HL-60 (cell line): ENCODE data around the gene SMIM45.
A peak's percentile ranks its signal among the peaks of the same experiment; 100 is the strongest.

Experiments used
- DNase-seq, 2 experiments: peaks; one replicate each; pipeline ENCODE4 v3.0.0-alpha.2; 2010 to 2020; ENCODE audit warnings: low read depth in 1 of 2, low spot score in 1 of 2
- H3K27ac ChIP-seq: fragments of 250-450 bp; sonication (Bioruptor Pico); replicated peaks from 2 replicates; pipeline ENCODE4 v1.5.1; 2020; ENCODE audit warnings: mild to moderate bottlenecking, moderate library complexity
- H3K27me3 ChIP-seq: fragments of 250-450 bp; sonication (Bioruptor Pico); 2 replicates; pipeline ENCODE4 v1.5.1; 2021; ENCODE audit warnings: mild to moderate bottlenecking, moderate library complexity; ENCODE audit not compliant: insufficient read depth, poor library complexity, severe bottlenecking
- H3K4me3 ChIP-seq: replicated peaks from 2 replicates; pipeline ENCODE4 v1.5.1; 2011; ENCODE audit warnings: mild to moderate bottlenecking, control low read depth, low read length; ENCODE audit not compliant: insufficient read depth
- GABPA ChIP-seq: IDR thresholded peaks from 2 replicates; pipeline ENCODE4 v1.6.1; 2012; ENCODE audit warnings: low read depth
- POLR2AphosphoS5 ChIP-seq: IDR thresholded peaks from 2 replicates; pipeline ENCODE4 v1.6.1; 2012; ENCODE audit warnings: low read depth
- REST ChIP-seq: IDR thresholded peaks from 2 replicates; pipeline ENCODE4 v1.6.1; 2012; ENCODE audit warnings: low read depth; ENCODE audit not compliant: insufficient replicate concordance
- SPI1 ChIP-seq: IDR thresholded peaks from 2 replicates; pipeline ENCODE4 v1.6.1; 2012; ENCODE audit warnings: low read depth, mild to moderate bottlenecking, borderline replicate concordance
- TF ChIP-seq, protein P1 (sequence below): IDR thresholded peaks from one replicate; pipeline ENCODE4 v1.5.1; 2011; ENCODE audit warnings: low read length, control low read depth, inconsistent platforms; ENCODE audit not compliant: insufficient read depth

Gene SMIM45

DNA sequence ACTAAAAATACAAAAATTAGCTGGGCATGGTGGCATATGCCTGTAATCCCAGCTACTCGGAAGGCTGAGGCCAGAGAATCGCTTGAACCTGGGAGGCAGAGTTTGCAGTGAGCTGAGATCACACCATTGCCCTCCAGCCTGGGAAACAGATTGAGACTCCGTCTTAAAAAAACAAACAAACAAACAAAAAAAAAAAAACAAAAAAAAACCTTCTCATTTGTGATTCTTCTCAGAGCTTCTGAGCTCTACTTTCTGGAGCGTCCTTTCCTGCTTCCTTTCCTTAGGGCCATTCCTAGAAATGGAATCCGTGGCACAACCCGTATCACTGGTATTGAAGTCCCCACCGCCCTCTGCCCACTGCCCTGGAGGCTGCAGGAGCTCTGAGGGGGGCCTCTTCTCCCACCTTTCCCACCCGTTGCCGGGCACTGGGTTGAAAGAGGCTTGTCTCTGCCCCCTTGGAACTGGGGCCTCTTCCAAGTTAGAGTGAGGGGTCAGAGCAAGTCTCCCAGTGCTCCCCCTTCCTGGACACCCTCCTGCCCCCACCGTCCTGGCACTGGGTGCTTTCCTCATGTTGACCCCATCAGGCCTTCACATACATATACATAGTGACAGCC is 35.1 kb upstream of the SMIM45 start:
- no peak overlapping the region for H3K27ac ChIP-seq
- H3K27me3 ChIP-seq, result peaks cover 50% of the 10 kb centered on the region
- no peak overlapping the region for H3K4me3 ChIP-seq
- TF ChIP-seq, protein P1, sequence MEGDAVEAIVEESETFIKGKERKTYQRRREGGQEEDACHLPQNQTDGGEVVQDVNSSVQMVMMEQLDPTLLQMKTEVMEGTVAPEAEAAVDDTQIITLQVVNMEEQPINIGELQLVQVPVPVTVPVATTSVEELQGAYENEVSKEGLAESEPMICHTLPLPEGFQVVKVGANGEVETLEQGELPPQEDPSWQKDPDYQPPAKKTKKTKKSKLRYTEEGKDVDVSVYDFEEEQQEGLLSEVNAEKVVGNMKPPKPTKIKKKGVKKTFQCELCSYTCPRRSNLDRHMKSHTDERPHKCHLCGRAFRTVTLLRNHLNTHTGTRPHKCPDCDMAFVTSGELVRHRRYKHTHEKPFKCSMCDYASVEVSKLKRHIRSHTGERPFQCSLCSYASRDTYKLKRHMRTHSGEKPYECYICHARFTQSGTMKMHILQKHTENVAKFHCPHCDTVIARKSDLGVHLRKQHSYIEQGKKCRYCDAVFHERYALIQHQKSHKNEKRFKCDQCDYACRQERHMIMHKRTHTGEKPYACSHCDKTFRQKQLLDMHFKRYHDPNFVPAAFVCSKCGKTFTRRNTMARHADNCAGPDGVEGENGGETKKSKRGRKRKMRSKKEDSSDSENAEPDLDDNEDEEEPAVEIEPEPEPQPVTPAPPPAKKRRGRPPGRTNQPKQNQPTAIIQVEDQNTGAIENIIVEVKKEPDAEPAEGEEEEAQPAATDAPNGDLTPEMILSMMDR, result no peak
- TF ChIP-seq POLR2AphosphoS5, result no peak
- TF ChIP-seq SPI1, result no peak
- no peak for TF ChIP-seq GABPA
- no peak for TF ChIP-seq REST
- DNase-seq, result no peak

DNA sequence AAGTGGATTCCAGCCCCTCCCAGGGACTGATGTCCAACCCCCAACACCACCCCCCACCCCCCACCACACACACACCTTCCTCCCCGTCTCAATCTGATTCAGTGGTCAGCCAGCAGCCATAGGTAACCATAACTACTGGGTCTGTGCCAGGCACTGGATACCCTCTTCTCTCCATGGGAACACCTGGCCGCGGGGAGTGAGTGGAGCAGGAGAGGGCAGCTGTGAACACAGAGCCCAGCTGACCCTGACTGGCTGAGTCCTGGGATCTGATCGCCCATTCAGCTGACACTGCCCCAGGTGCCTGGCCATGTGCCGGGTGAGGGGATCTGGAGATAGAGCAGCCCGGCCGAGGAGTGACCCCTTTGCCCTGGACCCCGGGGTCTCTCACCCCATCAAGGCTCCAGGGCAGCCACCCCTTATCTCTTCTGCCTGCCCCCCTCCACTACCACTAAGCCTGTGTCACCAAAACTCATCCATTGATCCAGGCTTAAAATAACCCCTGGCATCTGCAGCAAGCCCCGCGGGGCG is 34.5 kb upstream of the SMIM45 start:
- Histone ChIP-seq H3K4me3 (no peak overlapping the region), H3K27me3 (peaks cover 44% of the 10 kb centered on the region), H3K27ac (no peak overlapping the region)
- TF ChIP-seq POLR2AphosphoS5, result no peak
- TF ChIP-seq, protein P1, result no peak
- DNase-seq, result no peak

GRCh38 chr22:41917903-41918791 is 33.8 kb upstream of the SMIM45 start:
- H3K4me3 ChIP-seq, result no peak overlapping the region
- peak in 1 of 2 experiments; percentile 74 for DNase-seq
- TF ChIP-seq SPI1 (peak; percentile 97), REST (no peak)
- no peak overlapping the region for H3K27ac ChIP-seq
- H3K27me3 ChIP-seq, result peaks cover 37% of the 10 kb centered on the region

DNA sequence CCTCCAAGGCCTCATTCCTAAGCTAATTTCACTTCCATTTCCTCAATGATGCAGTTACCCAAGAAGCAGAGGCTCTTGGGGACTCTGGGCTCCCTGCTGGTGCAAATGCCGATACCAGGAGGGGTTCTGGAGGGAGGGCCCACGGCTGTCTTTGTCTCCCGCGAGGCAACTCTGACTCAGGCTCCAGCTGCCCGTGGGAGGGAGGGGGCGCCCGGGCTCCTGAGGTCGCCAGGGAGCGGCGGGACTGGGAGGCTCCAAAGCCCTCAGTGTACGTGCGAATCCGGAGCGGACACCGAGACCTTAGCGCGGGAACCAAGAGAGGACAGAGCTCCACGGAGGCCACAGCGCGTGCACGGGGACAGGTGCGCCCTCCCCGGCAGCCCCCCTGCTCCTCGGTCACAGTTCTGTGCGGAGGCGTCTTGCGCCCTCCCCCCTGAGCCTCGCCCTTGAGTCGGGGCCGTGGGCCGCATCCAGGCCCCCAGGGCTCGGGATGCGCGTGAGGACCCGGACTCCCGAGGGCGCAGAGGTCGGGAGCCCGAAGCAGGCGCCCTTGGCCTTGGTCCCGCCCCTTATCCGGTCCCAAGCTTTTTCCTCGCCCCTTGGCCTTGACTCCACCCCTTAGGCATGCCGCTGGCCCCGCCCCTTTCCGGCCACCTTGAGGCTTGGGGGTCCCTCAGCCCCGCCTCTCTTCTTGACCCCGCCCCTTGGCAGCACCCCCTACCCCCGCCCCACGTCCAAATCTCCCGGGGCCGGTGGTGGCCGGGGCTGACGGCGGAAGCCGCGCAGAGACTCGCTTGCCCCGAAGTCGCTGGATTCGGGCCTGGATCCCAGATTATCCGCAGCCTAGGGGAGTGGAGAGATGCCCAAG is 32.4 kb upstream of the SMIM45 start:
- H3K27me3 ChIP-seq, result peaks cover 30% of the 10 kb centered on the region
- peak overlapping the region; percentile 27 for H3K4me3 ChIP-seq
- DNase-seq, result peak in 1 of 2 experiments; percentile 43
- H3K27ac ChIP-seq, result no peak overlapping the region
- no peak for TF ChIP-seq GABPA
- TF ChIP-seq REST, result no peak
- TF ChIP-seq, protein P1, result no peak
- no peak for TF ChIP-seq SPI1
- no peak for TF ChIP-seq POLR2AphosphoS5
